ENCODE data around the gene CCDC188. TPM values are rescaled to one million over a fixed set of nuclear protein-coding genes. Genes with fewer than 3 reads are reported as not detected.

Gene CCDC188
- total and polyA plus RNA-seq, 9 of the 15 experiments (the other 6 are each of a cell fraction or from before 2014, with no cell fraction given) = not detected

- no peak for TF ChIP-seq ZNF707 (CRISPR knock-in tag; conservative IDR thresholded peaks at IDR 0.05)
- no peak for TF ChIP-seq SREBF2 (CRISPR knock-in tag; IDR thresholded peaks at IDR 0.05)
- no peak for TF ChIP-seq ZNF644 (tag; IDR thresholded peaks at IDR 0.05; ENCODE audit: low read depth)
- peak; percentile 64; the same call in 1 of the 2 replicates for TF ChIP-seq ZNF239 (CRISPR knock-in tag; IDR thresholded peaks at IDR 0.05)
- TF ChIP-seq CCAR2 (IDR thresholded peaks at IDR 0.05; ENCODE audit: low read depth, low read length) = no peak
- TF ChIP-seq ZNF583 (CRISPR knock-in tag; IDR thresholded peaks at IDR 0.05) = peak; percentile 81; the same call in 1 of the 2 replicates
- TF ChIP-seq ZBTB2 (IDR thresholded peaks at IDR 0.05) = no peak
- TF ChIP-seq ZNF140 (CRISPR knock-in tag; IDR thresholded peaks at IDR 0.05) = no peak
- peak; percentile 90; the same call in 1 of the 2 replicates for TF ChIP-seq CGGBP1 (CRISPR knock-in tag; IDR thresholded peaks at IDR 0.05)
- TF ChIP-seq GATA2 (CRISPR knock-in tag; IDR thresholded peaks at IDR 0.05) = no peak
- no peak for TF ChIP-seq GTF3C2 (IDR thresholded peaks at IDR 0.05; ENCODE audit: borderline replicate concordance, extremely low read depth, insufficient read length)
- peak; percentile 99 for TF ChIP-seq CC2D1A (IDR thresholded peaks at IDR 0.05)
- peak in 1 of 2 experiments; percentile 49; a peak in 1 of 4 replicates for TF ChIP-seq SRF (CRISPR knock-in tag; IDR thresholded peaks at IDR 0.05)
- TF ChIP-seq ZEB2 (IDR thresholded peaks at IDR 0.05) = no peak
- TF ChIP-seq NCOA4 (IDR thresholded peaks at IDR 0.05; ENCODE audit: partially characterized antibody) = no peak
- TF ChIP-seq TCF7 (IDR thresholded peaks at IDR 0.05; ENCODE audit: borderline replicate concordance) = peak; percentile 22; the same call in 1 of the 2 replicates
- no peak for TF ChIP-seq MTA1 (IDR thresholded peaks at IDR 0.05; ENCODE audit: borderline replicate concordance)
- no peak for TF ChIP-seq ARHGAP35 (IDR thresholded peaks at IDR 0.05; ENCODE audit: partially characterized antibody)
- TF ChIP-seq ATF7 (IDR thresholded peaks at IDR 0.05) = peak; percentile 78; the same call in 1 of the 2 replicates
Observed at GRCh38 chr22:20156611-20157429, 6.0 kb upstream of the CCDC188 start (continued).
